CD14-positive monocyte (primary cell): ENCODE results near the gene UGCG. TPM values are rescaled to one million over a fixed set of nuclear protein-coding genes. Genes with fewer than 3 reads are reported as not detected.

Source experiments
- DNase-seq, 3 donors: peaks; one replicate each; pipeline ENCODE4 v3.0.0-alpha.2; 2011 to 2022
- H2AFZ ChIP-seq: 2 replicates; pipeline ENCODE4 v1.6.0; 2012; ENCODE audit warnings: mild to moderate bottlenecking, low read depth, low read length, inconsistent platforms; ENCODE audit not compliant: insufficient read depth, poor library complexity, severe bottlenecking
- H3K27ac ChIP-seq, 2 donors: 1 replicate in 1 of 2; 2 replicates in 1 of 2; pipeline ENCODE4 v1.5.1; 2012 to 2013; ENCODE audit warnings: low read length in 2 of 2, control low read depth in 1 of 2, inconsistent platforms in 1 of 2, low read depth in 1 of 2, mild to moderate bottlenecking in 1 of 2
- H3K27me3 ChIP-seq, 2 donors: one replicate each; pipeline versions ENCODE4 v1.6.0 to v1.6.1; 2011 to 2013; ENCODE audit warnings: low read length in 2 of 2; ENCODE audit not compliant: control insufficient read depth in 2 of 2, insufficient read depth in 2 of 2
- H3K36me3 ChIP-seq, 2 donors: replicated peaks in 1 of 2; 1 replicate in 1 of 2; 2 replicates in 1 of 2; pipeline versions ENCODE4 v1.5.1 to v1.6.1; 2012 to 2013; ENCODE audit warnings: low read length in 2 of 2, control low read depth in 1 of 2, inconsistent platforms in 1 of 2, mild to moderate bottlenecking in 1 of 2; ENCODE audit not compliant: insufficient read depth in 2 of 2, control insufficient read depth in 1 of 2
- H3K4me1 ChIP-seq, 2 donors: 1 replicate in 1 of 2; 2 replicates in 1 of 2; pipeline versions ENCODE4 v1.5.1 to v1.6.1; 2012 to 2013; ENCODE audit warnings: low read length in 2 of 2, control low read depth in 1 of 2, inconsistent platforms in 1 of 2, mild to moderate bottlenecking in 1 of 2, moderate library complexity in 1 of 2; ENCODE audit not compliant: insufficient read depth in 2 of 2, control insufficient read depth in 1 of 2
- H3K4me2 ChIP-seq: replicated peaks from 2 replicates; pipeline ENCODE3; 2012; ENCODE audit warnings: low read length, moderate library complexity, mild to moderate bottlenecking; ENCODE audit not compliant: poor library complexity, severe bottlenecking; ENCODE audit errors: extremely low read depth
- H3K4me3 ChIP-seq, 3 experiments: fragments of 200-600 bp in 1 of 3; sonication (generic) in 1 of 3; replicated peaks in 1 of 3; 1 replicate in 2 of 3; 2 replicates in 1 of 3; pipeline ENCODE4 v1.5.1; 2011 to 2013; ENCODE audit warnings: low read length in 3 of 3, mild to moderate bottlenecking in 3 of 3, control low read depth in 2 of 3, low read depth in 2 of 3, inconsistent platforms in 1 of 3, moderate library complexity in 1 of 3
- H3K79me2 ChIP-seq: 2 replicates; pipeline ENCODE4 v1.6.0; 2012; ENCODE audit warnings: mild to moderate bottlenecking, control low read depth, inconsistent platforms, low read length, moderate library complexity; ENCODE audit not compliant: insufficient read depth
- H3K9ac ChIP-seq: 2 replicates; pipeline ENCODE4 v1.6.0; 2017; ENCODE audit warnings: low read length, mild to moderate bottlenecking; ENCODE audit not compliant: insufficient read depth, poor library complexity, severe bottlenecking
- H3K9me3 ChIP-seq, 2 donors: replicated peaks in 1 of 2; 1 replicate in 1 of 2; 2 replicates in 1 of 2; pipeline versions ENCODE4 v1.5.1 to v1.6.1; 2012 to 2013; ENCODE audit warnings: low read length in 2 of 2, control low read depth in 1 of 2; ENCODE audit not compliant: control insufficient read depth in 1 of 2, insufficient read depth in 1 of 2
- H4K20me1 ChIP-seq: 2 replicates; pipeline ENCODE4 v1.6.0; 2012; ENCODE audit warnings: mild to moderate bottlenecking, low read length, control low read depth, moderate library complexity; ENCODE audit not compliant: insufficient read depth
- H3K27ac Mint-ChIP-seq, 7 donors: one replicate each; pipeline ENCODE4 v1.8.0; 2020; ENCODE audit warnings: mild to moderate bottlenecking in 7 of 7, mixed read lengths in 7 of 7, moderate library complexity in 6 of 7, inconsistent platforms in 2 of 7
- H3K27me3 Mint-ChIP-seq, 3 donors: one replicate each; pipeline ENCODE4 v1.8.0; 2021 to 2022; ENCODE audit warnings: low read depth in 3 of 3, mild to moderate bottlenecking in 3 of 3, mixed read lengths in 3 of 3, moderate library complexity in 3 of 3, inconsistent platforms in 1 of 3
- H3K36me3 Mint-ChIP-seq, 2 donors: one replicate each; pipeline ENCODE4 v1.8.0; 2020; ENCODE audit warnings: mixed read lengths in 2 of 2, inconsistent platforms in 1 of 2, mild to moderate bottlenecking in 1 of 2
- H3K4me1 Mint-ChIP-seq: one replicate; pipeline ENCODE4 v1.8.0; 2020; ENCODE audit warnings: mild to moderate bottlenecking, mixed read lengths
- H3K4me3 Mint-ChIP-seq, 2 donors: one replicate each; pipeline ENCODE4 v1.8.0; 2020; ENCODE audit warnings: mild to moderate bottlenecking in 2 of 2, mixed read lengths in 2 of 2, moderate library complexity in 1 of 2
- H3K9me3 Mint-ChIP-seq, 7 donors: one replicate each; pipeline ENCODE4 v1.8.0; 2020 to 2022; ENCODE audit warnings: mixed read lengths in 7 of 7, mild to moderate bottlenecking in 6 of 7, moderate library complexity in 6 of 7, inconsistent platforms in 2 of 7
- CTCF ChIP-seq: fragments of 200-600 bp; IDR thresholded peaks from one replicate; pipeline ENCODE4 v1.8.0; 2022; ENCODE audit warnings: antibody characterized with exemption, mild to moderate bottlenecking
- whole genome bisulfite sequencing: methylation state at CpG from one replicate; pipeline ENCODE4 v1.1.5; 2013; ENCODE audit warnings: missing lambda C conversion rate; ENCODE audit not compliant: insufficient coverage; 5-methylcytosine and 5-hydroxymethylcytosine counted together
- intact Hi-C, 2 donors: fragments of 100-400 bp; cut with micrococcal nuclease; formaldehyde crosslinking; loops; one replicate each; pipeline versions ENCODE4 v1.15.0 to v1.15.1; 2023
- polyA plus RNA-seq, 3 donors: library from polyadenylated mRNA; depleted of rRNA in 1 of 3; unstranded in 2 of 3; stranded (reverse) in 1 of 3; fragments of 300-500 nt in 2 of 3; fragments of >200 nt in 1 of 3; fragmentation: Illumina TruSeq in 2 of 3; gene quantifications; 1 replicate in 2 of 3; 2 replicates in 1 of 3; pipeline ENCODE4 v1.2.3, GENCODE V29; 2012 to 2021

The UGCG gene
- polyA plus RNA-seq, 3 donors, result 2.7 to 7.9 (median 4.1) TPM

GRCh38 chr9:111917980-111918379, 21.4 kb downstream of the UGCG start:
- Histone ChIP-seq H3K4me1 (no peaks in the 10 kb centered on the region), H3K79me2 (peaks cover 4% of the 10 kb centered on the region), H3K36me3 (peaks cover 0 to 24% of the 10 kb centered on the region in 2 donors), H2AFZ (no peak overlapping the region), H3K27ac (no peak overlapping the region), H3K4me3 (no peak overlapping the region), H4K20me1 (peaks cover 26% of the 10 kb centered on the region), H3K9me3 (no peaks in the 10 kb centered on the region), H3K9ac (no peak overlapping the region), H3K4me2 (no peak overlapping the region), H3K27me3 (no peaks in the 10 kb centered on the region)
- TF ChIP-seq CTCF, result no peak
- Mint-ChIP-seq H3K27me3 (no peaks in the 10 kb centered on the region), H3K36me3 (peaks cover 22 to 46% of the 10 kb centered on the region in 2 donors), H3K4me1 (peaks cover 9% of the 10 kb centered on the region), H3K4me3 (no peak overlapping the region), H3K9me3 (peaks cover 0 to 2% (median 0%) of the 10 kb centered on the region in 7 donors), H3K27ac (peak overlapping the region in 1 of 7 donors; percentile 37)
- intact Hi-C loops, result no loop called here
- no peak for DNase-seq
- 89% methylated on average over 3 of the region's 9 CpGs for WGBS

GRCh38 chr9:111919875-111920274, 23.3 kb downstream of the UGCG start:
- H3K36me3 Mint-ChIP-seq, result peaks cover 23 to 52% of the 10 kb centered on the region in 2 donors
- intact Hi-C loops, result no loop called here
- peaks cover 0 to 2% (median 0%) of the 10 kb centered on the region in 7 donors for H3K9me3 Mint-ChIP-seq

More at GRCh38 chr9:111919875-111920274, 23.3 kb downstream of the UGCG start:
- peaks cover 1% of the 10 kb centered on the region for H3K4me1 Mint-ChIP-seq
- Histone ChIP-seq H3K27ac (no peak overlapping the region), H3K4me3 (no peak overlapping the region), H3K9me3 (no peaks in the 10 kb centered on the region), H3K9ac (no peak overlapping the region), H3K4me1 (no peaks in the 10 kb centered on the region), H3K36me3 (peaks cover 3 to 24% of the 10 kb centered on the region in 2 donors), H3K4me2 (no peak overlapping the region), H2AFZ (no peak overlapping the region), H3K27me3 (no peaks in the 10 kb centered on the region), H4K20me1 (peaks cover 7% of the 10 kb centered on the region), H3K79me2 (peaks cover 3% of the 10 kb centered on the region)
- DNase-seq, result no peak
- TF ChIP-seq CTCF, result no peak
- H3K27ac Mint-ChIP-seq, result no peak overlapping the region
- no peak overlapping the region for H3K4me3 Mint-ChIP-seq
- no CpG with 5 or more reads among the region's 4 CpGs for WGBS
- H3K27me3 Mint-ChIP-seq, result no peaks in the 10 kb centered on the region
